ENCODE data around the gene FLT1.

- no peak for TF ChIP-seq NFIC (IDR thresholded peaks at IDR 0.05; ENCODE audit: low read length)
- TF ChIP-seq TCF7L2 (IDR thresholded peaks at IDR 0.05; ENCODE audit: low read depth, low read length) = no peak
- no peak for TF ChIP-seq IRF2 (CRISPR knock-in tag; IDR thresholded peaks at IDR 0.05)
- TF ChIP-seq JUND (CRISPR knock-in tag; IDR thresholded peaks at IDR 0.05) = no peak
- TF ChIP-seq PRPF4 (IDR thresholded peaks at IDR 0.05; ENCODE audit: low read depth, low read length, poor library complexity, severe bottlenecking) = no peak
- no peak for TF ChIP-seq HNF4A (CRISPR knock-in tag; IDR thresholded peaks at IDR 0.05)
Observed at GRCh38 chr13:28306325-28306724, 188.6 kb downstream of the FLT1 start.
